Psoas muscle (tissue), 8 donors: ENCODE data around the gene CNNM3. TPM values are rescaled to one million over a fixed set of nuclear protein-coding genes. Genes with fewer than 3 reads are reported as not detected.

ENCODE experiments used
- ATAC-seq, 4 donors: fragments of 200-7000 bp; cut with Tn5 transposase; one replicate each; pipeline ENCODE4 v1.9.1; 2020; ENCODE audit warnings: moderate library complexity in 3 of 4, mild to moderate bottlenecking in 2 of 4
- DNase-seq, 2 donors: peaks; one replicate each; pipeline ENCODE4 v3.0.0-alpha.2; 2020
- H3K27ac ChIP-seq: fragments of 200-600 bp; one replicate; pipeline ENCODE4 v1.8.0; 2022
- H3K27me3 ChIP-seq, 3 donors: fragments of 200-600 bp in 1 of 3; one replicate each; pipeline versions ENCODE4 v1.6.1 to v1.8.0; 2013 to 2022; ENCODE audit warnings: low read length in 2 of 3, mild to moderate bottlenecking in 2 of 3, moderate library complexity in 1 of 3; ENCODE audit not compliant: insufficient read depth in 3 of 3
- H3K36me3 ChIP-seq, 2 donors: fragments of 200-600 bp in 1 of 2; one replicate each; pipeline versions ENCODE4 v1.6.1 to v1.8.0; 2013 to 2022; ENCODE audit warnings: low read depth in 1 of 2, mild to moderate bottlenecking in 1 of 2, moderate library complexity in 1 of 2; ENCODE audit not compliant: insufficient read depth in 1 of 2
- H3K4me1 ChIP-seq: fragments of 200-600 bp; one replicate; pipeline ENCODE4 v1.8.0; 2022
- H3K4me3 ChIP-seq: fragments of 200-600 bp; one replicate; pipeline ENCODE4 v1.8.0; 2022; ENCODE audit warnings: mild to moderate bottlenecking
- H3K9me3 ChIP-seq: fragments of 200-600 bp; one replicate; pipeline ENCODE4 v1.8.0; 2022
- CTCF ChIP-seq: fragments of 200-600 bp; IDR thresholded peaks from one replicate; pipeline ENCODE4 v1.8.0; 2022; ENCODE audit warnings: antibody characterized with exemption
- WGBS, 3 donors: extraction: QIAGEN DNeasy Blood & Tissue Kit; methylation state at CpG; one replicate each; pipeline versions ENCODE4 v1.1.6 to v1.1.7; 2013; 5-methylcytosine and 5-hydroxymethylcytosine counted together
- intact Hi-C, 2 donors: fragments of 100-400 bp; cut with DNase I; formaldehyde crosslinking; loops; one replicate each; pipeline versions ENCODE4 v1.11.0 to v1.14.2; 2022
- polyA plus RNA-seq, 3 donors: library from polyadenylated mRNA; stranded (reverse); fragments of 200-250 nt; gene quantifications; one replicate each; pipeline ENCODE4 v1.2.3, GENCODE V29; 2013
- total RNA-seq, 4 donors: library from RNA; stranded (reverse); fragmentation: NEBNext Ultra II Directional in 2 of 4; extraction: Animal tissue kit (Norgen Biotek cat#: 25700) in 2 of 4; gene quantifications; one replicate each; pipeline versions ENCODE4 v1.2.1 to v1.2.4, GENCODE V29; 2021 to 2023
- donor health status: healthy with polysubstance abuse.
- donor health status: DM: no; HTN: no; CAD: no; lungs with moderate emphysema.
- donor health status: Bipolar disorder and iron deficiency.
- donor health status: healthy.
- donor health status: DM: yes; HTN: yes; CAD: no.
- donor health status: DM: no; HTN: no; CAD: no.
- donor health status: DM: no; HTN: no; CAD: no.
- donor health status: DM: yes; HTN: yes; CAD: no.

Gene CNNM3
- total and polyA plus RNA-seq, 7 donors = 4.2 to 12.6 (median 7.7) TPM

- intact Hi-C loops = loop anchor here in 1 of 2 donors (5.0 kb wide), 1 partner anchor 38 kb away; no protein-coding TSS in a partner anchor
- ATAC-seq (peak in 2 of 4 donors; percentile 28 to 42), DNase-seq (no peak)
- 19 to 27% (median 26%) methylated on average over 18 of the region's 18 CpGs for whole genome bisulfite sequencing, 3 donors
- H3K27ac ChIP-seq = peak overlapping the region; percentile 46
- H3K4me1 ChIP-seq = peaks cover 15% of the 10 kb centered on the region
- TF ChIP-seq CTCF = no peak
- H3K9me3 ChIP-seq = no peaks in the 10 kb centered on the region
- H3K4me3 ChIP-seq = no peak overlapping the region
- no peaks in the 10 kb centered on the region for H3K27me3 ChIP-seq
- no peaks in the 10 kb centered on the region for H3K36me3 ChIP-seq
Measured at GRCh38 chr2:96874198-96874831, 58.2 kb downstream of the CNNM3 start.

- intact Hi-C loops = loop anchor here in 1 of 2 donors (5.0 kb wide), 1 partner anchor 37 kb away; no protein-coding TSS in a partner anchor
- WGBS, 3 donors = 80 to 84% (median 84%) methylated on average over 12 to 14 of the region's 14 CpGs
- H3K9me3 ChIP-seq = no peaks in the 10 kb centered on the region
- DNase-seq = no peak
- no peak for ATAC-seq
- peaks cover 15% of the 10 kb centered on the region for H3K4me1 ChIP-seq
- TF ChIP-seq CTCF = no peak
- no peaks in the 10 kb centered on the region for H3K27me3 ChIP-seq
- no peak overlapping the region for H3K27ac ChIP-seq
- H3K4me3 ChIP-seq = no peak overlapping the region
- H3K36me3 ChIP-seq = no peaks in the 10 kb centered on the region
Measured at GRCh38 chr2:96875498-96876268, 59.6 kb downstream of the CNNM3 start.

GRCh38 chr2:96876269-96877041 is 60.4 kb downstream of the CNNM3 start:
- ATAC-seq (peak in 1 of 4 donors; percentile 26), DNase-seq (no peak)
- Histone ChIP-seq H3K4me3 (no peak overlapping the region), H3K4me1 (peaks cover 15% of the 10 kb centered on the region), H3K9me3 (no peaks in the 10 kb centered on the region), H3K27me3 (no peaks in the 10 kb centered on the region), H3K27ac (no peak overlapping the region), H3K36me3 (no peaks in the 10 kb centered on the region)
- intact Hi-C loops = loop anchor here in 1 of 2 donors (5.0 kb wide), 1 partner anchor 36 kb away; no protein-coding TSS in a partner anchor
- WGBS, 3 donors = 85 to 91% (median 87%) methylated on average over 16 of the region's 16 CpGs
- TF ChIP-seq CTCF = no peak

- Histone ChIP-seq H3K4me3 (no peak overlapping the region), H3K4me1 (peaks cover 15% of the 10 kb centered on the region), H3K27ac (no peak overlapping the region), H3K9me3 (no peaks in the 10 kb centered on the region), H3K27me3 (no peaks in the 10 kb centered on the region), H3K36me3 (no peaks in the 10 kb centered on the region)
- WGBS, 3 donors = 73 to 80% (median 74%) methylated on average over 6 of the region's 6 CpGs
- DNase-seq = no peak
- no peak for ATAC-seq
- intact Hi-C loops = loop anchor here in 1 of 2 donors (5.0 kb wide), 1 partner anchor 35 kb away; no protein-coding TSS in a partner anchor
- TF ChIP-seq CTCF = no peak
Measured at GRCh38 chr2:96877042-96877451, 61.0 kb downstream of the CNNM3 start.
